GM12801 (cell line): Measurements from ENCODE around the gene SCTR.

ENCODE experiments used
- CTCF ChIP-seq: IDR thresholded peaks from one replicate; pipeline ENCODE4 v1.5.1; 2011; ENCODE audit warnings: control low read depth; ENCODE audit not compliant: insufficient read length; ENCODE audit errors: extremely low read depth

Gene SCTR

GRCh38 chr2:119419803-119420508 lies 104.3 kb downstream of the SCTR start:
- no peak for TF ChIP-seq CTCF

- no peak for TF ChIP-seq CTCF
Measured at GRCh38 chr2:119419065-119419464, 105.2 kb downstream of the SCTR start.

DNA sequence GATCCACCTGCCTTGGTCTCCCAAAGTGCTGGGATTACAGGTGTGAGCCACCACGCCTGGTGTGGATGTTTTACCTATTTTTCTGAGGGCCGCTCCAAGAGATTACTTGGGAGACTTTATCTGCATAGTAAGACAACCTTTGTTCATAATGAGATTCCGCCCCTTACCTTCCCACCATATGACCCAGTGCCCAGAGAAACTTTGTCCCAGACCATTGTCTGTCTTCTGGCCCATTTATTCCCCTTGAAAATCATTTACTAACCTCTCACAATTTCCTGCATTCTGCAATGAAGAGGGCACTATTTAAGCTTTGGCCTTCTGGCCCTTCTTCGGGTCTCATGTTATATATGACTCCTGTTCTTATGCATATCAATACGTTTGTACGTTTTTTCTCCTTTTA lies 106.4 kb downstream of the SCTR start:
- no peak for TF ChIP-seq CTCF

DNA sequence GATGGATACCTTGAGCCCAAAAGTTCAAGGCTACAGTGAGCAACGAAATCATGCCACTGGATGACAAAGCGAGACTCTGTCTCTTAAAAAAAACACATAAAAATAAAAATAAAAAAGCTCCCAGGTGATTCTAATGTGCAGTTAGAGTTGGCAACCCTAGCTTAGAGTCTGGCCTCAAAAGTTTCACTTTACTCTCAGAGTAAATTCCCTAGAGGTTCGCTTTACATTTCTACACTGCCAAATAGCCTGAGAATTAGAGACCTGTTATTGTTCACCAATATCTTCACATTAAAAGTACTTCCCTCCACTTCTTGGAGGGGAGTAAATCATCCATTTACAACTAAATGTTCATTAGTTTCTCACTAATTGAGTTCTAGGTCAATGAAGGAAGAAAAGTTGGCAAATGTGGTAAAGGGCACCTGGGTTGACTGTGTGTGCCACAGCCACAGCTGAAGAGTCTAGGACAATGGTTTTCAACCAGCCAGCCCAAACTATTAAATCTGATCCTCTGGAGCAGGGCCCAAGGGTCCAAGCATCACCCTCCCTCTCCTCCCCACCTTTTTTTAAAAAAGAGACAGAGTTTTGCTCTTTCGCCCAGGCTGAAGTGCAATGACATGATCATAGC lies 107.9 kb downstream of the SCTR start:
- no peak for TF ChIP-seq CTCF

DNA sequence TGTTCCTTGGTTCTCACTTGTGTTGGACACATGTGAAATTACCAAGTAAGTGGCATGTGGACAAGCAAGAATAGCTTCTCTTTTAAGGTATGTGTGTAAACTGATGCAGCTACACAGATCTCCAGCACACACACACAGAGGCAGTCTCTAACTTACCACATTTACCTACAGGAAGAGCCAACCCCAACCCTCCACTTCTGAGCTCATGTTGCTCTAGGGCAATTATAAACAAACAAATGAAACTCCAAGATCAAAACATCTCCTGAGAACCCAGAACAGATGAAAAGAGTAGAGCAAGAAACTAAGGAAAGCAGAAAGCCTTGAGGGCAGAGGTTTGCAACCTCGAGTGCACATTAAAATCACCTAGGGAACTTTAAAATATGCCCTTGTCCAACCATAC lies 108.7 kb downstream of the SCTR start:
- no peak for TF ChIP-seq CTCF

GRCh38 chr2:119414894-119415293 lies 109.4 kb downstream of the SCTR start:
- TF ChIP-seq CTCF = no peak

GRCh38 chr2:119409506-119409905 lies 114.8 kb downstream of the SCTR start:
- TF ChIP-seq CTCF = no peak
